SH-SY5Y (cell line): ENCODE results near the gene FBRS.

Source experiments
- GATA2 ChIP-seq: IDR thresholded peaks from 2 replicates; pipeline ENCODE4 v1.6.1; 2011; ENCODE audit warnings: mild to moderate bottlenecking, low read depth, low read length
- GATA3 ChIP-seq: IDR thresholded peaks from 2 replicates; pipeline ENCODE4 v1.6.1; 2011; ENCODE audit warnings: low read depth, mild to moderate bottlenecking, low read length, moderate library complexity

GRCh38 chr16:30720086-30720485 is 61.9 kb downstream of the FBRS start:
- TF ChIP-seq GATA2 (no peak), GATA3 (no peak)
